ENCODE results near the gene ANXA4. TPM values are rescaled to one million over a fixed set of nuclear protein-coding genes. Genes with fewer than 3 reads are reported as not detected.
"Not testable (repeated sequence)": the region's sequence is repeated elsewhere in the genome, so short reads cannot be mapped to it uniquely, and the experiment has no call there.

Gene ANXA4
- total RNA-seq, 1 donor = 36.9 TPM

DNA sequence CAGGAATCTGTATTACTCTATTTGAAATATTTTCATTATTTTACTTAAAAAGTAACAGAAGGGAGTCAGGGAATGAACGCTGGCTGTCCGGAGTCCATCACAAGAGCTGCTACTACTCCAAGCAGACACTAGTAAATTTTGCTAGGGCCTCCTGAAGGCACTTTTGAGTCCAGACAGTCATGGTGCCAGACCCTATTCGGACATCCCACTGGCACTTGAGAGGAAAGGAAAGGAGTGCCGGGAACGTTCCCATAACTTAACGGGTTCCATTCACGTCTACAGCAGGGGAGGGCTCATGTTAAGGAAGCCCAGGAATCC lies 87.0 kb downstream of the ANXA4 start:
- TF ChIP-seq, protein P1, sequence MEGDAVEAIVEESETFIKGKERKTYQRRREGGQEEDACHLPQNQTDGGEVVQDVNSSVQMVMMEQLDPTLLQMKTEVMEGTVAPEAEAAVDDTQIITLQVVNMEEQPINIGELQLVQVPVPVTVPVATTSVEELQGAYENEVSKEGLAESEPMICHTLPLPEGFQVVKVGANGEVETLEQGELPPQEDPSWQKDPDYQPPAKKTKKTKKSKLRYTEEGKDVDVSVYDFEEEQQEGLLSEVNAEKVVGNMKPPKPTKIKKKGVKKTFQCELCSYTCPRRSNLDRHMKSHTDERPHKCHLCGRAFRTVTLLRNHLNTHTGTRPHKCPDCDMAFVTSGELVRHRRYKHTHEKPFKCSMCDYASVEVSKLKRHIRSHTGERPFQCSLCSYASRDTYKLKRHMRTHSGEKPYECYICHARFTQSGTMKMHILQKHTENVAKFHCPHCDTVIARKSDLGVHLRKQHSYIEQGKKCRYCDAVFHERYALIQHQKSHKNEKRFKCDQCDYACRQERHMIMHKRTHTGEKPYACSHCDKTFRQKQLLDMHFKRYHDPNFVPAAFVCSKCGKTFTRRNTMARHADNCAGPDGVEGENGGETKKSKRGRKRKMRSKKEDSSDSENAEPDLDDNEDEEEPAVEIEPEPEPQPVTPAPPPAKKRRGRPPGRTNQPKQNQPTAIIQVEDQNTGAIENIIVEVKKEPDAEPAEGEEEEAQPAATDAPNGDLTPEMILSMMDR (IDR thresholded peaks at IDR 0.05; ENCODE audit: insufficient read depth, low read length) = no peak
- DNase-seq (ENCODE audit: low read depth) = no peak
- peak overlapping the region; percentile 85 for H3K4me3 ChIP-seq (ENCODE audit: low read depth, low read length)

GRCh38 chr2:69829256-69830044 lies 87.5 kb downstream of the ANXA4 start, which contains the start of gene GMCL1:
Gene GMCL1, plus strand, starts transcription at chr2:69829660. Its CDS starts 233 bp downstream, at chr2:69829893.
- H3K4me3 ChIP-seq (ENCODE audit: low read depth, low read length) = peak within 1 kb of the TSS; percentile 85
- TF ChIP-seq, protein P1 (IDR thresholded peaks at IDR 0.05; ENCODE audit: insufficient read depth, low read length) = no peak
- peak; percentile 96 for DNase-seq (ENCODE audit: low read depth)

GRCh38 chr2:69830045-69830905 lies 88.3 kb downstream of the ANXA4 start:
- DNase-seq (ENCODE audit: low read depth) = peak; percentile 29
- TF ChIP-seq, protein P1 (IDR thresholded peaks at IDR 0.05; ENCODE audit: insufficient read depth, low read length) = no peak
- peak overlapping the region; percentile 85 for H3K4me3 ChIP-seq (ENCODE audit: low read depth, low read length)

DNA sequence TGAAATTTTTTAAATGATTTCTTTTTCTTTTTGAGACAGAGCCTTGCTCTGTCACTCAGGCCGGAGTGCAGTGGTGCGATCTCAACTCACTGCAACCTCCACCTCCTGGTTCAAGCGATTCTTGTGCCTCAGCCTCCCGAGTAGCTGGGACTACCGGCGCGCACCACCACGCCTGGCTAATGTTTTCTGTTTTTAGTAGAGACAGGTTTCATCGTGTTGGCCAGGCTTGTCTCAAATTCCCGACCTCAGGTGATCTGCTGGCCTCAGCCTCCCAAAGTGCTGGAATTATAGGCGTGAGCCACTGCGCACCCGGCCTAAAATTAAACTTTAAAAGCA lies 88.9 kb downstream of the ANXA4 start:
- peak overlapping the region; percentile 85 for H3K4me3 ChIP-seq (ENCODE audit: low read depth, low read length)
- not testable (repeated sequence) for DNase-seq (ENCODE audit: low read depth)

- H3K4me3 ChIP-seq (ENCODE audit: low read depth, low read length) = no peak overlapping the region
- peak; percentile 12 for DNase-seq (ENCODE audit: low read depth)
- TF ChIP-seq, protein P1 (IDR thresholded peaks at IDR 0.05; ENCODE audit: insufficient read depth, low read length) = no peak
Measured at GRCh38 chr2:69831354-69831905, 89.5 kb downstream of the ANXA4 start.

GRCh38 chr2:69833752-69834151 lies 91.8 kb downstream of the ANXA4 start:
- no peak for DNase-seq (ENCODE audit: low read depth)
- TF ChIP-seq, protein P1 (IDR thresholded peaks at IDR 0.05; ENCODE audit: insufficient read depth, low read length) = no peak
- no peak overlapping the region for H3K4me3 ChIP-seq (ENCODE audit: low read depth, low read length)

- H3K4me3 ChIP-seq (ENCODE audit: low read depth, low read length) = no peak overlapping the region
- TF ChIP-seq, protein P1 (IDR thresholded peaks at IDR 0.05; ENCODE audit: insufficient read depth, low read length) = no peak
- no peak for DNase-seq (ENCODE audit: low read depth)
Measured at GRCh38 chr2:69835666-69836065, 93.7 kb downstream of the ANXA4 start.

Measured in fibroblast of the aortic adventitia (primary cell).